Measurements from ENCODE around the gene ATP2C2.
A peak's percentile ranks its signal among the peaks of the same experiment; 100 is the strongest.

The ATP2C2 gene

GRCh38 chr16:84501077-84501735 lies 132.9 kb downstream of the ATP2C2 start:
- no peak for DNase-seq

- DNase-seq = no peak
Measured at GRCh38 chr16:84502075-84502474, 133.7 kb downstream of the ATP2C2 start.

- DNase-seq = no peak
Measured at GRCh38 chr16:84502581-84502980, 134.2 kb downstream of the ATP2C2 start.

- DNase-seq = no peak
Measured at GRCh38 chr16:84503751-84504395, 135.5 kb downstream of the ATP2C2 start.

GRCh38 chr16:84504420-84505248 lies 136.3 kb downstream of the ATP2C2 start, which contains the start of gene MEAK7:
MEAK7 (minus strand) TSS chr16:84504659; CDS start chr16:84498086, 6,573 bp downstream.
- DNase-seq = peak; percentile 91 to 96 (median 96)

GRCh38 chr16:84505249-84506187 lies 137.2 kb downstream of the ATP2C2 start:
- DNase-seq = peak in 1 of 6 experiments; percentile 47

- DNase-seq = peak in 3 of 6 experiments; percentile 5 to 10 (median 9)
Measured at GRCh38 chr16:84507011-84507982, 139.0 kb downstream of the ATP2C2 start.

- peak; percentile 12 to 72 (median 52) for DNase-seq
Measured at GRCh38 chr16:84508502-84508901, 140.2 kb downstream of the ATP2C2 start.

- DNase-seq = no peak
Measured at GRCh38 chr16:84509032-84509950, 141.0 kb downstream of the ATP2C2 start.

- DNase-seq = peak; percentile 56 to 89 (median 76)
Measured at GRCh38 chr16:84511180-84511800, 143.0 kb downstream of the ATP2C2 start.

GRCh38 chr16:84511831-84512230 lies 143.5 kb downstream of the ATP2C2 start:
- no peak for DNase-seq

GRCh38 chr16:84513123-84513522 lies 144.8 kb downstream of the ATP2C2 start:
- no peak for DNase-seq

GRCh38 chr16:84513666-84514065 lies 145.3 kb downstream of the ATP2C2 start:
- DNase-seq = no peak

Measured in stimulated activated naive CD4-positive, alpha-beta T cell (primary cell).